IMR-90 (cell line): Measurements from ENCODE around the gene RASSF3.

Experiments
- BHLHE40 ChIP-seq: fragments of 150-350 bp; IDR thresholded peaks from 2 replicates; pipeline ENCODE4 v1.6.1; 2016; ENCODE audit warnings: mild to moderate bottlenecking, low read depth, low read length
- CEBPB ChIP-seq: IDR thresholded peaks from 2 replicates; pipeline ENCODE4 v1.6.1; 2012; ENCODE audit warnings: low read depth, low read length, improper control_type of control experiment
- CHD1 ChIP-seq: IDR thresholded peaks from 2 replicates; pipeline ENCODE4 v1.6.1; 2012; ENCODE audit warnings: low read depth, low read length, improper control_type of control experiment
- CTCF ChIP-seq: conservative IDR thresholded peaks from 2 replicates; pipeline ENCODE4 v1.5.1; 2012; ENCODE audit warnings: mild to moderate bottlenecking, low read depth, low read length, improper control_type of control experiment
- ELK1 ChIP-seq: fragments of 150-350 bp; IDR thresholded peaks from 2 replicates; pipeline ENCODE4 v1.6.1; 2016; ENCODE audit warnings: low read depth, mild to moderate bottlenecking, low read length, moderate library complexity, borderline replicate concordance
- FOS ChIP-seq: fragments of 150-350 bp; IDR thresholded peaks from 2 replicates; pipeline ENCODE4 v1.6.1; 2016; ENCODE audit warnings: low read depth, low read length
- MAFK ChIP-seq: IDR thresholded peaks from 2 replicates; pipeline ENCODE4 v1.6.1; 2012; ENCODE audit warnings: low read depth, low read length, improper control_type of control experiment
- MXI1 ChIP-seq: IDR thresholded peaks from 2 replicates; pipeline ENCODE4 v1.6.1; 2012; ENCODE audit warnings: low read depth, mild to moderate bottlenecking, low read length, moderate library complexity, borderline replicate concordance
- POLR2A ChIP-seq: IDR thresholded peaks from 2 replicates; pipeline ENCODE4 v1.6.1; 2012; ENCODE audit warnings: mild to moderate bottlenecking, low read depth, low read length
- RAD21 ChIP-seq: IDR thresholded peaks from 2 replicates; pipeline ENCODE4 v1.6.1; 2012; ENCODE audit warnings: low read length, improper control_type of control experiment
- USF2 ChIP-seq: fragments of 150-350 bp; IDR thresholded peaks from 2 replicates; pipeline ENCODE4 v1.6.1; 2017; ENCODE audit warnings: mild to moderate bottlenecking, antibody characterized with exemption, low read length, low read depth

DNA sequence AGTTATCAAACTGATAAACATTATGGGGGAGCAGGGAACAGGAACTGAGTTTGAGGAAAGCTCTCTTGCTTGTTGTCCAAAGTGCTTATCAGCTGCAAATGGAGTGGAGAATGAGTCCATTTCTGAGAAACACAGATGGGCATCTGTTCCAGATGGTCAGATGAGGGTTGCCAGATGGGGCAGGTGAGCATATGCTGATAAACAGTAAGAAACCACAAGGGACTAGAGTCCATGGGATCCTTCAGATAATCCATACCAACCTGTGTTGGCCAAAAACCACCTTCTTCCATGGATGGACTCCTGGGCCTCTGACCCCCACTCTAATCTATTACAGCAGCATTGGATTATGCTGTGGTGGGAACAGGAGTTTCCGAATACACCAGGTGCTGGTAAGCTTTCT lies 110.6 kb downstream of the RASSF3 start:
- TF ChIP-seq CTCF (no peak), USF2 (no peak), BHLHE40 (no peak), POLR2A (no peak), MXI1 (no peak), ELK1 (no peak), RAD21 (no peak), MAFK (no peak), FOS (no peak), CHD1 (no peak), CEBPB (no peak)
